Nephron (organoid): ENCODE measurements around the gene PPM1N.

ENCODE experiments used
- H3K27ac Mint-ChIP-seq, 3 experiments: 2 replicates each; pipeline ENCODE4 v1.8.0; 2020; ENCODE audit warnings: mixed read lengths in 3 of 3, mild to moderate bottlenecking in 2 of 3, moderate library complexity in 1 of 3
- H3K27me3 Mint-ChIP-seq: 2 replicates; pipeline ENCODE4 v1.8.0; 2021; ENCODE audit warnings: low read depth, mild to moderate bottlenecking, moderate library complexity, mixed read lengths
- H3K36me3 Mint-ChIP-seq: 2 replicates; pipeline ENCODE4 v1.8.0; 2020; ENCODE audit warnings: low read depth, mixed read lengths
- H3K4me1 Mint-ChIP-seq: 2 replicates; pipeline ENCODE4 v1.8.0; 2020; ENCODE audit warnings: mixed read lengths
- H3K4me3 Mint-ChIP-seq, 3 experiments: 2 replicates each; pipeline ENCODE4 v1.8.0; 2020; ENCODE audit warnings: mild to moderate bottlenecking in 3 of 3, mixed read lengths in 3 of 3, moderate library complexity in 2 of 3
- H3K9me3 Mint-ChIP-seq: 2 replicates; pipeline ENCODE4 v1.8.0; 2020; ENCODE audit warnings: mixed read lengths
- TF ChIP-seq, protein P1 (sequence below), 3 experiments: fragments of 200-600 bp; sonication (generic); IDR thresholded peaks; one replicate each; pipeline ENCODE4 v1.5.0; 2021; ENCODE audit warnings: antibody characterized with exemption in 3 of 3; ENCODE audit not compliant: unreplicated experiment in 3 of 3

Gene PPM1N

GRCh38 chr19:45478454-45479238 lies 19.6 kb upstream of the PPM1N start:
- H3K27ac Mint-ChIP-seq, result peak overlapping the region; percentile 99 to 100 (median 100)

DNA sequence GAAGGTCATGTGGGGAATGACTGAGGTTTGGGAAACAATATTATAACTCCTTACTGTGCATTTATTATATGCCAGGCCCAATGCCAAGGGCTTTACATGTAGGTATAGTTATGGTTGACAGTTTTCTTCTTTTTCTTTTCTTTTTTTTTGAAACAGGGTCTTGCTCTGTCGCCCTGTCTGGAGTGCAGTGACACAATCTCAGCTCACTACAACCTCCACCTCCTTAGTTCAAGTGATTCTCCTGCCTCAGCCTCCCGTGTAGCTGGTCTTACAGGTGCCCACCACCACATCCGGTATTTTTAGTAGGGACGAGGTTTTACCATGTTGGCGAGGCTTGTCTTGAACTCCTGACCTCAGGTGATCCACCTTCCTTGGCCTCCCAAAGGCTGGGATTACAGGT lies 15.2 kb upstream of the PPM1N start:
- Mint-ChIP-seq H3K36me3 (no peaks in the 10 kb centered on the region), H3K27me3 (peaks cover 4% of the 10 kb centered on the region), H3K27ac (no peak overlapping the region), H3K4me3 (no peak overlapping the region), H3K4me1 (no peaks in the 10 kb centered on the region), H3K9me3 (no peaks in the 10 kb centered on the region)
- TF ChIP-seq, protein P1, sequence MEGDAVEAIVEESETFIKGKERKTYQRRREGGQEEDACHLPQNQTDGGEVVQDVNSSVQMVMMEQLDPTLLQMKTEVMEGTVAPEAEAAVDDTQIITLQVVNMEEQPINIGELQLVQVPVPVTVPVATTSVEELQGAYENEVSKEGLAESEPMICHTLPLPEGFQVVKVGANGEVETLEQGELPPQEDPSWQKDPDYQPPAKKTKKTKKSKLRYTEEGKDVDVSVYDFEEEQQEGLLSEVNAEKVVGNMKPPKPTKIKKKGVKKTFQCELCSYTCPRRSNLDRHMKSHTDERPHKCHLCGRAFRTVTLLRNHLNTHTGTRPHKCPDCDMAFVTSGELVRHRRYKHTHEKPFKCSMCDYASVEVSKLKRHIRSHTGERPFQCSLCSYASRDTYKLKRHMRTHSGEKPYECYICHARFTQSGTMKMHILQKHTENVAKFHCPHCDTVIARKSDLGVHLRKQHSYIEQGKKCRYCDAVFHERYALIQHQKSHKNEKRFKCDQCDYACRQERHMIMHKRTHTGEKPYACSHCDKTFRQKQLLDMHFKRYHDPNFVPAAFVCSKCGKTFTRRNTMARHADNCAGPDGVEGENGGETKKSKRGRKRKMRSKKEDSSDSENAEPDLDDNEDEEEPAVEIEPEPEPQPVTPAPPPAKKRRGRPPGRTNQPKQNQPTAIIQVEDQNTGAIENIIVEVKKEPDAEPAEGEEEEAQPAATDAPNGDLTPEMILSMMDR (IDR thresholded peaks at IDR 0.05; ENCODE audit: unreplicated experiment in 3 of 3), result no peak

More at GRCh38 chr19:45478454-45479238, 19.6 kb upstream of the PPM1N start:
- Mint-ChIP-seq H3K9me3 (no peaks in the 10 kb centered on the region), H3K27me3 (peaks cover 39% of the 10 kb centered on the region), H3K4me3 (peak overlapping the region; percentile 74 to 91 (median 89)), H3K4me1 (peaks cover 9% of the 10 kb centered on the region), H3K36me3 (no peaks in the 10 kb centered on the region)
- TF ChIP-seq, protein P1 (IDR thresholded peaks at IDR 0.05; ENCODE audit: unreplicated experiment in 3 of 3), result peak; percentile 94 to 96 (median 94)

GRCh38 chr19:45484273-45484945 lies 13.8 kb upstream of the PPM1N start:
- peaks cover 4% of the 10 kb centered on the region for H3K27me3 Mint-ChIP-seq
- H3K27ac Mint-ChIP-seq, result no peak overlapping the region
- TF ChIP-seq, protein P1 (IDR thresholded peaks at IDR 0.05; ENCODE audit: unreplicated experiment in 3 of 3), result no peak
- H3K9me3 Mint-ChIP-seq, result no peaks in the 10 kb centered on the region
- peak overlapping the region; percentile 56 to 95 (median 65) for H3K4me3 Mint-ChIP-seq
- H3K4me1 Mint-ChIP-seq, result no peaks in the 10 kb centered on the region
- no peaks in the 10 kb centered on the region for H3K36me3 Mint-ChIP-seq

GRCh38 chr19:45485305-45486077 lies 12.8 kb upstream of the PPM1N start:
- no peaks in the 10 kb centered on the region for H3K4me1 Mint-ChIP-seq
- TF ChIP-seq, protein P1 (IDR thresholded peaks at IDR 0.05; ENCODE audit: unreplicated experiment in 3 of 3), result peak; percentile 65 to 69 (median 67)
- H3K27me3 Mint-ChIP-seq, result no peaks in the 10 kb centered on the region
- no peaks in the 10 kb centered on the region for H3K36me3 Mint-ChIP-seq
- peak overlapping the region; percentile 44 to 74 (median 58) for H3K27ac Mint-ChIP-seq
- H3K9me3 Mint-ChIP-seq, result no peaks in the 10 kb centered on the region
- H3K4me3 Mint-ChIP-seq, result peak overlapping the region; percentile 95

DNA sequence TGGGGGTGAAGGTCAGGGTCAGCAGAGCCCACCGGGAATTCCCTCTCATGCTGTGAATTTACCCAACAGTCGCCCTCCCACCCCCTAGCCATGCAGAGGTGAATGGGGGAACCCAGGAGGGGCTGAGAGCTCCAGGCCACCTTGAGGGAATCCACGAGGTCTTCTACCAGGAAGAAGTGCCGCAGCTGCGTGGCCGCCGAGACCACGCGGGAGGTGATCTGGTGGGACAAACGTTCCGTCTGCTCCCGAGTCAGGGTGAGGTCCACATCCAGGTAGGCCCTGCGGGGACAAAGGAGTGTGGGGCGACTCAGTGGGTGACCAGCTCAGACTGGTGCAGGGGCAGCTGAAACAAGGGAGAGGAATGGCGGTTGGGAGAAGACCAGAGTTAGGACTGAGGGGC lies 9.5 kb upstream of the PPM1N start:
- Mint-ChIP-seq H3K27me3 (peaks cover 8% of the 10 kb centered on the region), H3K36me3 (no peaks in the 10 kb centered on the region), H3K27ac (no peak overlapping the region), H3K9me3 (no peaks in the 10 kb centered on the region), H3K4me3 (no peak overlapping the region), H3K4me1 (peaks cover 18% of the 10 kb centered on the region)
- TF ChIP-seq, protein P1 (IDR thresholded peaks at IDR 0.05; ENCODE audit: unreplicated experiment in 3 of 3), result no peak
